Gastroesophageal sphincter (tissue), 3 donors: ENCODE measurements around the gene F8A3.
"Not testable (repeated sequence)": the region's sequence is repeated elsewhere in the genome, so short reads cannot be mapped to it uniquely, and the experiment has no call there.

ENCODE experiments used
- POLR2A ChIP-seq, 2 donors: fragments of 450-650 bp; IDR thresholded peaks; one replicate each; pipeline ENCODE4 v1.6.1; 2017; ENCODE audit warnings: antibody characterized with exemption in 2 of 2, mild to moderate bottlenecking in 2 of 2, moderate library complexity in 1 of 2
- POLR2AphosphoS5 ChIP-seq: sonication (generic); formaldehyde crosslinking; IDR thresholded peaks from one replicate; pipeline ENCODE4 v1.6.1; 2017; ENCODE audit warnings: antibody characterized with exemption
- TF ChIP-seq, protein P1 (sequence below), 4 experiments: fragments of 200-600 bp in 2 of 4; fragments of 450-650 bp in 2 of 4; sonication (generic) in 1 of 4; IDR thresholded peaks; one replicate each; pipeline ENCODE4 v1.5.1; 2017 to 2019; ENCODE audit warnings: antibody characterized with exemption in 4 of 4, mild to moderate bottlenecking in 2 of 4, moderate library complexity in 2 of 4

DNA sequence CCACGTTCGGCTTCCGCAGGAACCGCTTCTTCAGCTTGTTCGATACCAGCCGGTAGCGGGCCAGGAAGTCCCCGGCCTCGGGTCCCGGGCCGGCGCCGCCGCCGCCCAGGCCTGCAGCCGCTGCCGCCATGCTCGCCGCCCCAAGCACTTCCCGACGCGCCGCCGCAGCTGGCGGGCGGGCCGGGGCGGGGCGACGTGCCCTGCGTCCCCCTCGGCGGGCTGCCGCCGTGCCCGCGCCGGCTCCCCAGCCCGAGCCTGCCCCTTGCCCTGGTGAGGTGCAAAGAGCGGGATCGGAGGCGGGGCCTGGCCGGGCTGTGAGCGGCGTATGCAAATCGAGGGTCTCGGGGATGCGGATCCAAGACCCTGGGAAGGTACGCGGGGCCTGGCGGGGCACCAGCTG, at the start of gene F8A3:
- TF ChIP-seq, protein P1, sequence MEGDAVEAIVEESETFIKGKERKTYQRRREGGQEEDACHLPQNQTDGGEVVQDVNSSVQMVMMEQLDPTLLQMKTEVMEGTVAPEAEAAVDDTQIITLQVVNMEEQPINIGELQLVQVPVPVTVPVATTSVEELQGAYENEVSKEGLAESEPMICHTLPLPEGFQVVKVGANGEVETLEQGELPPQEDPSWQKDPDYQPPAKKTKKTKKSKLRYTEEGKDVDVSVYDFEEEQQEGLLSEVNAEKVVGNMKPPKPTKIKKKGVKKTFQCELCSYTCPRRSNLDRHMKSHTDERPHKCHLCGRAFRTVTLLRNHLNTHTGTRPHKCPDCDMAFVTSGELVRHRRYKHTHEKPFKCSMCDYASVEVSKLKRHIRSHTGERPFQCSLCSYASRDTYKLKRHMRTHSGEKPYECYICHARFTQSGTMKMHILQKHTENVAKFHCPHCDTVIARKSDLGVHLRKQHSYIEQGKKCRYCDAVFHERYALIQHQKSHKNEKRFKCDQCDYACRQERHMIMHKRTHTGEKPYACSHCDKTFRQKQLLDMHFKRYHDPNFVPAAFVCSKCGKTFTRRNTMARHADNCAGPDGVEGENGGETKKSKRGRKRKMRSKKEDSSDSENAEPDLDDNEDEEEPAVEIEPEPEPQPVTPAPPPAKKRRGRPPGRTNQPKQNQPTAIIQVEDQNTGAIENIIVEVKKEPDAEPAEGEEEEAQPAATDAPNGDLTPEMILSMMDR (IDR thresholded peaks at IDR 0.05) = not testable (repeated sequence)
- TF ChIP-seq POLR2A (IDR thresholded peaks at IDR 0.05); POLR2AphosphoS5: not testable (repeated sequence)
